Activated naive CD4-positive, alpha-beta T cell treated with anti-CD3 and anti-CD28 coated beads, Interleukin-2, amount 50 U/mL, for 16 hours (primary cell): Measurements from ENCODE around the gene RHBDF2.

Source experiments
- DNase-seq: peaks from one replicate; pipeline ENCODE4 v3.0.0-alpha.2; 2020

RHBDF2 gene

GRCh38 chr17:76501018-76501826 is at the start of gene RHBDF2:
TSS of gene RHBDF2 (minus strand) at chr17:76501423. CDS start at chr17:76481524, 19,899 bp downstream.
- peak; percentile 93 for DNase-seq

DNA sequence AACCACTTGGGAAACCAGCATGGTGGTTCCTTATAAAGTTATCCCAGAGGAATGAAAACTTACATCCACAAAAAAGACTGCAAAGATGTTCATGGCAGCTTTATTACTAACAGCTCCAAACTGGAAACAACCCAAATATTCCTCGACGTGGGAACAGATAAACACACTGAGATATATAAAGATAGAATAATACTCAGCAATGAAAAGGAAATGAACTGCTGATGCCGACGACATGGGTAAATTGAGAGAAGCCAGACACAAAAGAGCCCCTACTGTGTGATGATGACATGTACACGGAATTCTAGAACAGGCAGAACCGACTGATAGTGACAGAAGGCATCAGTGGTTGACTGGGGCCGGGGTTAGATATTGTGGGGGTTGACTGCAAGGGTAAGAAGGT is 48.3 kb upstream of the RHBDF2 start:
- DNase-seq, result no peak

DNA sequence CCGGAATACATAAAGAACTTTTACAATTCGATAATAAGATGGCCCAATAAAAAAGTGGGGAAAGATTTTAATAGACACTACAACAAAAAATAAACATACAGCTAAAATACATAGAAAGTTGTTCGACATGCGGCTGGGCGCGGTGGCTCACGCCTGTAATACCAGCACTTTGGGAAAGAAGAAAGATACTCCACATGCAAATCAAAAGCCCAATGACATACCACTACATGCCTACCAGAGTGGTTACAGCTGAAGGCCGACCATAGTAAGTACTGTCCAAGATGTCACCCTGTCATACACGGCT is 47.9 kb upstream of the RHBDF2 start:
- no peak for DNase-seq

GRCh38 chr17:76548378-76549214 is 47.4 kb upstream of the RHBDF2 start:
- no peak for DNase-seq

DNA sequence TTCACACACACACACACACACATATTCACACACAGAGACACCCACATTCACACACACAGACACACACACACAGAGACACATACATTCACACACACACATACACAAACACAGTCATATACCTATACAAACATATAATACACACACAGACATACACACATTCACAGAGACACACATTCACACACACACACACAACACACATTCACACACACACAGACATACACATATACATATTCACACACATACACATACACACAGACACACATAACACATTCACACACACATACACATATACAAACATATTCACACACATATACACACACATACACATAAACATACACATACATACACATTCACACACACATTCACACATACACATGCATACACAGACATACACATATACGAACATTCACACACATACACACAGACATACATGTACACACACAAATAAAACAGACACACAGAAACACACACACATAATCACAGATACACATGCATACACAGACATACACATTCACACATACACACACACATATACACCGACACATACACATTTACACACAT is 46.5 kb upstream of the RHBDF2 start:
- no peak for DNase-seq

- peak; percentile 49 for DNase-seq
Observed at GRCh38 chr17:76547183-76547641, 46.0 kb upstream of the RHBDF2 start.

DNA sequence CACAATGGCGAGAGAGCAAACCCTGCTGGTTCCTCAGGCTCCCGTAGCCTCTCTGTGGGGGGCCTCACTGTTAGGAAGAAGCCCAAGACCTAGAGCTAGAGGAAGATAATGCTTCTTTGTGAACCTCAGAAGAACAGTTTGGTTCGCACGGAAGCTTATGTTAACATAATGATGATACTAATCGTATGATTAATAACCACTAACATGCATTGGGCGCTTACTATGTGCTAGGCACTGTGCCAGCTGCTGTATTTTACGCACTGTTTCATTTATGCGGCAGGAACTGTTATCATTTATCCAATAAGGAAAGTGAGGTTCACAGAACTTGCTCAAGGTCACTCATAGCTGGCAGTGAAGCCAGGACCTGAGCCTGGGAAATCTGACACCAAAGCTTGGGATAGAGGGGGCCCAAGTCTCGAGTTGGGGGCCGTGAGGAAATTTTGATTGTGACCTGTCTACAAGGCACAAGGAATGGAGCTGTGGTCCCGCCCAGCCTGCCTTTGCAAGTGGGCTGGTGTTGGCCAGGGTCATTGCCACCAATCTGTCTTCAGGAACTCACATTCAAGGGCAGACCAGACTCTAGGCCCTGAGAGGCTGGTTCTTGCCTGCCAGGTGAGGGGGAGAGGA is 45.4 kb upstream of the RHBDF2 start:
- no peak for DNase-seq

DNA sequence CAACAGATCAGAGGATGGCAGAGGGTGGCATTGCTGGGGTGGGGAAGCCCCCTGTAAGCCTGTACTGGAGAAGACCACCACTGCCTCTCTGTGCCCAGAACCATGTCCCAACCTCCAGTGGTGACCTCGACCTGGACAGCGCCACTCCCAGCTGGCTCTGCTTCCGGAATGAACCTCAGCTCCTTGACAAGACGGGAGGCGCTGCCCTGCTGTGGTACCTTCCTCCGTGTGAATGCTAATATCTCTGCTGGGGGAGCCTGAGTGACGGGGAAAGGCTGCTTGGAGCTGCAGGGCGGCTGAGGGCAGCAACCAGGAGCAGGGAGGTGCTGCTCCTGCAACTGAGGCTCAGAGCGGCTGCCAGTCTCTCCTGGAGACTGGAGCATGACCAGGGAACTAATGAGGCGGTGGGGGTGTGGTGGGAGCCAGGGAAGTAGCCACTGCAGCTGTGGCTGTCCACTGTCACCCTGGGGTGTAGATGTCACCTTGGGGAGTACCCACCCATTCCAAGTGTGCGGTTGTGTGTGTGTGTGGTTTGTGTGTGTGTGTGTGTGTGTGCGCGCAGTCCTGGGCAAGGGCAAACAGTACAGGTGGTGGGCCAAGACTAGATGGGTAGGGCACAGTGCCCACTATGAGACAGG is 44.8 kb upstream of the RHBDF2 start:
- no peak for DNase-seq

GRCh38 chr17:76544546-76545365 is 43.5 kb upstream of the RHBDF2 start:
- no peak for DNase-seq

DNA sequence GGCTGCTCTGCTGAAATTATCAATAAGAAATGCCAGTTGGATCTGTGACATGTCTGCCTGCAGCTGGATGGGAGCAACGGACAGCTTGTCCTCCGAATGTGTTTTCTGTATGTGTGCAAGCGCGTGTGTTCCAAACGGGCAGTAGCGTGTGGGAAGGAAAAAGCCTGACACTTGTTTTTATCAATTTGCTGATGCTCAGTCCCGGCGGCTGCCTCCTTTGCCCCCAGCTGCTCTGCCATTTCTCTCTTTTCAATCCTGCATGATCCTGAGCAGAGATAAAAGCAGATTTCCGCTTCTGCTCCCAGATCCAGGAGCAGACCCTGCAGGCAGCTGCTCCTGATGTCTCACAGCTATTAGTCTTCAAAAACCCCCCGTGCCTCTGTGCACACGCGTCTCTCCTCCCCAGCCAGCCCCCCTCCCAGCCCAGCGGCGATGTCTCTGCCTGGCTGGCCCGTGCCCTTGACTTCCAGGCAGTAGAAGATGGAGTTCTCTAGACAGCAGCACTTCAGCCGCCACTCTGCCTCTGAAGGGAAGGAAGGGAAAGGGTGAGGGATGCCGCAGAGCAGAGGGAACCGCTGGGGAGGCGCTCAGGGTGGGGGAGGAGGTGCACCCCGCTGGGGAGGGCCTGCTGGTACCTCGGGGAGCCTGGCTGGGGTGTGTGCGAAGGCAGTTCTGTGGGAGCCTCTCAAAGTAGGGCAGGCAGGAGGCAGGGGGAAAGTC is 42.8 kb upstream of the RHBDF2 start:
- DNase-seq, result no peak

- no peak for DNase-seq
Observed at GRCh38 chr17:76543482-76543825, 42.2 kb upstream of the RHBDF2 start.

GRCh38 chr17:76542984-76543383 is 41.8 kb upstream of the RHBDF2 start:
- no peak for DNase-seq

DNA sequence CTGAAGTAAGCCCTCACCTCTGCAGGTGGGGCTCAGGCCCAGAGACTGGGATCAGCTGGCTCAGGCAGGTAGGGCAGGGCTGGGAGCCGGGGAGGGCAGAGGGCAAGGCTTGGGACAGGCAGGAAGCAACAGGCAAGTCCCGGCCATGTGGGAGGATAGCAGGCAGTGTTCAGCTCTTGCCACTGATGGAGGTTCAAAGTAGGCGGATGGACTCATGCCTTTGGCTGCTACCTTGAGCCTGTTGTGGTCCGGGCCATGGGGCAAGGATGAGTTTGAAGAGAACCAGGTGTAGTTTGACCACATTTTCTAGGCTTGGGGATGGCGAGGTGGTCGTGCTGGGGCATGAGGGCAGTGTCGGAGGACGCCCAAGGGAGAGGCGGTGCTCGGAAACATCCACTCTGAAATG is 41.3 kb upstream of the RHBDF2 start:
- no peak for DNase-seq

DNA sequence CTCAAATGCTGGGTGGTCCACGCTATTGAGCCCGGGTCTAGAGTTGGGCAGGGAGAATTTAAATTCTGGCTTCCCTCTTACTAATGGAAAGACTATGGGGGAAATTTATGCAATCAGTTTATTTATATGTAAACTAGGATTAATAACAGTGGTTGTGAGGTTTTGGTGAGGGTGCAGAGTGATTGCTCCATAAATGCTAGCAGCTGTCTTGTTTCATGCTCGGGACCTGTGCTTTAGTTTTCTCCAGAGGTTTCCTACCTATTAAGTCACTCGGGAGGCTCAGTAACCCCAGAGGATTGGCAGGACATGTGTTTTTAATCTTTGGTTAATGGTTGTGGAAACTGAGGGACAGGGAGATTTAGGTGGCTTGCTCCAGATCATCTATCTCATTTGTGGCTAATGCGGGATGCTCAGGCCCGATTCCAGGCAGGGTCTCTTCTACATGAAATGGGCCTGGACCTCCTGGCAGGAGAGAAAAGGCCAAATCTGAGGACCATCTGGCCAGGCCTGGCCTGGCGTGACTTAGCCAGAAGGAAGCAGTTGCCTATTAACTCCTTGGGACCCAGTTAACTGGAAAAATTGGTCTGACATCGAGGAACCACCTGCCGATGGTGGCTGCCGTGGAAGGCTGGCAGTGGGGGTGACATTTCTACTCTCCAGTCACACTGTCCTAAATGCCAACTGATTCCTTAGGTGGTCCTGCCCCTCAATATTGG is 40.7 kb upstream of the RHBDF2 start:
- DNase-seq, result no peak

GRCh38 chr17:76540381-76541300 is 39.4 kb upstream of the RHBDF2 start:
- no peak for DNase-seq

DNA sequence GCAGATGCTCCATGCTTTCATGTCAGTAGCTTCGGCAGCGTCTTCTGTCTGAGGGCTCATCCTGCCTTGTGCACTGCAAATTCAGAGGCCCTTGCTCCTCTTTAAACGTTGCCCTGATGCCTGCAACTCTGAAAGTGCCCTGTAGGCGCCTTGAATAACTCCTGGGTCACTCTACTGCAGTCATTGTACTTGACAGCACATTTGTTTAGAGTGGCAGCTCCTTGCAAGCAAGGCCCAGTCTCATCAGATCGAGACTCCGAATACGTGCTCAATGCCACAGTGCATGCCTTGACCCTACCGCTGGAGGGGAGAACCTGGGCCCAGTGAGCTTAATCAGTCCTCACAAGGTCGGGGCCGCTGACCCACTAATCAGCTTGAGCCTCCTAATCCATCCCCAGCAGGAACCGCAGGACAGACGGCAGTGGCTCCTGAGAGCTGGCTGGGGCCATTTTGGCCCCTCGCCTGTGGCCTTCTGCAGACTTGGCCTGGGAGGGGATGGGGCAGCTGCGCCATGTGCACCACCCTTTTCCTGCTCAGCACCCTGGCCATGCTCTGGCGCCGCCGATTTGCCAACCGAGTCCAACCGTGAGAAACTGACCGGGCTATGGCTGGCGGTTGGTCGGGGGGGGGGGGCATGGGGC is 38.5 kb upstream of the RHBDF2 start, which contains the start of gene PRCD:
TSS of gene PRCD (plus strand) at position 414 of the 641 bp plus-strand sequence. CDS start at position 512, 98 bp downstream.
- DNase-seq, result no peak

DNA sequence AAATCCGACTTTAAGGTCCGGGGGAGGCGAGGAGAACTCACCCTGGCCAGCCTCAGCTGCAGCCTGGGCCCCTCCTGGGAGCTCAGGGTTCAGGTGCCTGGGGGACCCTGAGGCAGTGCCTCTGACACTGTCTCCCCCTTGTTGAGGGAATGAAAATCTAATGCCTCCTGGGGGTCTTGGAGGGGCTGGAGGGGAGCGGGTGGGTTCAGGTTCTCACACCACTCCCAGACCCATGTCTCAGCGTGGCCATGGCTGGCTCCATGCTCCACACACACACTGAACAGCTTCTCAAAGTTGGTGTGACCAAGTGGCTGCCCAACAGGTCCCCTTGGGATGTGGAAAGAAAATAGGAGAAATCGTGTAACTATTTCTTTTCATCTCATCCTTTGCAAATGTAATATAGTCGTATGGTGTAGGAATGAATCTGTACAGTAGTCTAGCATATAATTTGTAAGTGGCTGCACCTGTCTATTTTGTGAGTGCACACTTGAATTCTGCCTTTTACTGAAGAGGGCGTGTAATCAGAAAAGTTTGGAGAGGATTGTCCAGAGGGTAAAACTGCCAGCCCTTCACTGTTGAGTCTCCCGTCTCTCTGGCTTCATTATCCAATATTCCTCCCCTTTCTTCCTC is 37.8 kb upstream of the RHBDF2 start:
- no peak for DNase-seq

DNA sequence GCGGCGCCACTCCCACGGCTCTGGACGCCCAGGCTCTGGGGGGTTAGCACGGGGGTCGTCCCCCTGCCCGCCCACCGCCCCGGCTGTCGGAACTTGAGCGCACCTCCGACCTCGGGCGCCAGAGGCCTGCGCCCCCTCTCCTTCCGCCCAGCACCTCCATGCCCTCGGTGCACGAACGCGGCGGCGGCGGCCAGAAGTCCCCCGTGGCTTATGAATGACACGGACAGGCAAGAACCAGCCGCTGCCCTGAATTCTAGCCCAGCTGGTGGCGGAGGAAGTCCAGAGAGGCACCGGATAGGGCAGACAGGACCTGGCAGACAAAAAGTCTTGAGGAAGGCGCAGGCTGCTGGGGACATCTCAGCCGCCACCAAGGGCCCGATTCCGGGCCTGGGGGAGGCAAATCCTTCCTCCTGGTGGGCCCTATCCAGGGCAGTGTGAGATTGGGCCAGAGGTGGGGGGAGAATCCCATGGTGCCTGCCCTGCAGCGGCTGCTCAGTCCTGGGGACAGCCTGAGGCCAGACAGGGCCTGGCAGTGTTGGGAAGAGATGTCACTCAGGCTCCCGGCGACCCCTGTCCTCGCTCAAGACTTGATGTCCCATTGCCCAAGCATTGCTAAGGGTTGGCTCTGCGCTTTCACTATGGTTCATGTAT is 37.2 kb upstream of the RHBDF2 start:
- no peak for DNase-seq
